ENCODE results near the gene TPST1. TPM values are rescaled to one million over a fixed set of nuclear protein-coding genes. Genes with fewer than 3 reads are reported as not detected.
"Not testable (repeated sequence)": the region's sequence is repeated elsewhere in the genome, so short reads cannot be mapped to it uniquely, and the experiment has no call there.

The TPST1 gene
- total RNA-seq, 4 donors from 2014 or later: 21.0 to 97.0 (median 34.8) TPM

- no peaks in the 10 kb centered on the region for H3K9me3 ChIP-seq
- TF ChIP-seq, protein P1, sequence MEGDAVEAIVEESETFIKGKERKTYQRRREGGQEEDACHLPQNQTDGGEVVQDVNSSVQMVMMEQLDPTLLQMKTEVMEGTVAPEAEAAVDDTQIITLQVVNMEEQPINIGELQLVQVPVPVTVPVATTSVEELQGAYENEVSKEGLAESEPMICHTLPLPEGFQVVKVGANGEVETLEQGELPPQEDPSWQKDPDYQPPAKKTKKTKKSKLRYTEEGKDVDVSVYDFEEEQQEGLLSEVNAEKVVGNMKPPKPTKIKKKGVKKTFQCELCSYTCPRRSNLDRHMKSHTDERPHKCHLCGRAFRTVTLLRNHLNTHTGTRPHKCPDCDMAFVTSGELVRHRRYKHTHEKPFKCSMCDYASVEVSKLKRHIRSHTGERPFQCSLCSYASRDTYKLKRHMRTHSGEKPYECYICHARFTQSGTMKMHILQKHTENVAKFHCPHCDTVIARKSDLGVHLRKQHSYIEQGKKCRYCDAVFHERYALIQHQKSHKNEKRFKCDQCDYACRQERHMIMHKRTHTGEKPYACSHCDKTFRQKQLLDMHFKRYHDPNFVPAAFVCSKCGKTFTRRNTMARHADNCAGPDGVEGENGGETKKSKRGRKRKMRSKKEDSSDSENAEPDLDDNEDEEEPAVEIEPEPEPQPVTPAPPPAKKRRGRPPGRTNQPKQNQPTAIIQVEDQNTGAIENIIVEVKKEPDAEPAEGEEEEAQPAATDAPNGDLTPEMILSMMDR (IDR thresholded peaks at IDR 0.05): no peak
- TF ChIP-seq POLR2A (IDR thresholded peaks at IDR 0.05): no peak
- no peak overlapping the region for H3K4me3 ChIP-seq
- H3K27ac ChIP-seq: no peak overlapping the region
- H3K27me3 ChIP-seq: no peaks in the 10 kb centered on the region
- no peaks in the 10 kb centered on the region for H3K36me3 ChIP-seq
- H3K4me1 ChIP-seq: no peaks in the 10 kb centered on the region
- intact Hi-C loops (cut with DNase I; ENCODE audit: low total_unique reads): no loop called here
- no peak for DNase-seq
These were observed 118.1 kb downstream of the TPST1 start for GRCh38 chr7:66323114-66323796.

DNA sequence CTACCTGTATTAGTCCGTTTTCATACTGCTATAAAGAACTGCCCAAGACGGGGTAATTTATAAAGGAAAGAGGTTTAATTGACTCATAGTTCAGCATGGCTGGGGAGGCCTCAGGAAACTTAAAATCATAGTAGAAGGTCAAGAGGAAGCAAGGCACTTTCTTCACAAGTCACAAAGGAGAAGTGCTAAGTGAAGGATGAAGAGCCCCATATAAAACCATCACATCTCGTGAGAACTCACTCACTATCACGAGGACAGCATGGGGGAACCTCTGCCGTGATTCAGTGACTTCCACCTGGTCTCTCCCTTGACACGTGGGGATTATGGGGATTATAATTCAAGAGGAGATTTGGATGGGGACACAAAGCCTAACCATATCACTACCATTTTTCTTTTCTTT is 119.9 kb downstream of the TPST1 start:
- H3K27me3 ChIP-seq; H3K27ac ChIP-seq; DNase-seq; H3K4me3 ChIP-seq; H3K4me1 ChIP-seq; H3K9me3 ChIP-seq; intact Hi-C loops (cut with DNase I; ENCODE audit: low total_unique reads); H3K36me3 ChIP-seq: not testable (repeated sequence)

GRCh38 chr7:66326501-66327215 is 121.5 kb downstream of the TPST1 start:
- Histone ChIP-seq H3K27ac (no peak overlapping the region), H3K4me1 (no peaks in the 10 kb centered on the region), H3K27me3 (no peaks in the 10 kb centered on the region), H3K36me3 (no peaks in the 10 kb centered on the region), H3K9me3 (no peaks in the 10 kb centered on the region), H3K4me3 (no peak overlapping the region)
- DNase-seq: no peak
- intact Hi-C loops (cut with DNase I; ENCODE audit: low total_unique reads): no loop called here
- TF ChIP-seq, protein P1 (IDR thresholded peaks at IDR 0.05): no peak
- TF ChIP-seq POLR2A (IDR thresholded peaks at IDR 0.05): no peak

- Histone ChIP-seq H3K9me3 (no peaks in the 10 kb centered on the region), H3K36me3 (no peaks in the 10 kb centered on the region), H3K27ac (peak overlapping the region; percentile 12 to 13), H3K4me1 (no peaks in the 10 kb centered on the region), H3K27me3 (no peaks in the 10 kb centered on the region), H3K4me3 (no peak overlapping the region)
- no peak for TF ChIP-seq POLR2A (IDR thresholded peaks at IDR 0.05)
- TF ChIP-seq, protein P1 (IDR thresholded peaks at IDR 0.05): no peak
- peak; percentile 58 to 60 for DNase-seq
- intact Hi-C loops (cut with DNase I; ENCODE audit: low total_unique reads): no loop called here
These were observed 125.8 kb downstream of the TPST1 start for GRCh38 chr7:66330961-66331360.

DNA sequence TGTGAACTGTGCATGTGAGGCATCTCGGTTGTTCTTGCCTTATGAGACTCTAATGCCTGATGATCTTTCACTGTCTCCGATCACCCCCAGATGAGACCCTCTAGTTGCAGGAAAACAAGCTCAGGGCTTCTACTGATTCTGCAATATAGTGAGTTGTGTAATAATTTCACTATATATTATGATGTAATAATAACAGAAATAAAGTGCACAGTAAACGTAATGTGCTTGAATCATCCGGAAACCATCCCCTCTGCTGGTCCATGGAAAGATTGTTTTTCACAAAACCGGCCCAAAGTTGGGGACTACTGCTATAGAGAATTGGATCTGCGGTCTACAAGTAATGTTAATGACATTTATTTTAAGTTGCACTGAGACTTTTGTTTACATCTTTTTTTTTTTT is 126.7 kb downstream of the TPST1 start:
- no peak overlapping the region for H3K27ac ChIP-seq
- no peaks in the 10 kb centered on the region for H3K27me3 ChIP-seq
- no peaks in the 10 kb centered on the region for H3K4me1 ChIP-seq
- no peak for DNase-seq
- no peak for TF ChIP-seq POLR2A (IDR thresholded peaks at IDR 0.05)
- TF ChIP-seq, protein P1 (IDR thresholded peaks at IDR 0.05): no peak
- no peak overlapping the region for H3K4me3 ChIP-seq
- intact Hi-C loops (cut with DNase I; ENCODE audit: low total_unique reads): no loop called here
- no peaks in the 10 kb centered on the region for H3K36me3 ChIP-seq
- H3K9me3 ChIP-seq: no peaks in the 10 kb centered on the region
